Endothelial cell of umbilical vein (primary cell): ENCODE results near the gene CCDC34. TPM values are rescaled to one million over a fixed set of nuclear protein-coding genes. Genes with fewer than 3 reads are reported as not detected.

ENCODE experiments used
- BruUV-seq: library from RNA; stranded (reverse); fragments of 400-500 nt; replicated peaks from 2 replicates; lab custom pipeline; 2021; lab: Mats Ljungman, UMichigan
- CTCF ChIA-PET: fragments of 300-600, 350-600 bp; sonication (Branson Sonifier 250); formaldehyde crosslinking; loops from one replicate; lab custom pipeline; 2021; ENCODE audit warnings: antibody characterized with exemption, inconsistent platforms; lab: Charles Lee
- POLR2A ChIA-PET: fragments of 300-600, 350-600 bp; sonication (Branson Sonifier 250); formaldehyde crosslinking; loops from one replicate; lab custom pipeline; 2021; ENCODE audit warnings: antibody characterized with exemption, inconsistent platforms; lab: Charles Lee
- DNase-seq: peaks from one replicate; pipeline ENCODE4 v3.0.0-alpha.2; 2011; ENCODE audit warnings: low read depth, low spot score
- FAIRE-seq: peaks from 2 replicates; lab custom pipeline; 2011; peaks lifted over from hg19 to GRCh38; lab: Jason Lieb, UNC
- H2AFZ ChIP-seq: 2 replicates; pipeline ENCODE4 v1.6.0; 2012; ENCODE audit warnings: low read depth, low read length, control low read depth, inconsistent platforms
- H3K27ac ChIP-seq: 2 replicates; pipeline ENCODE4 v1.5.1; 2011; ENCODE audit warnings: low read depth, mild to moderate bottlenecking, control low read depth, low read length, moderate library complexity; ENCODE audit not compliant: insufficient read depth
- H3K27me3 ChIP-seq, 2 experiments: 2 replicates each; pipeline versions ENCODE4 v1.6.0 to v1.6.1; 2011; ENCODE audit warnings: low read length in 2 of 2, mixed read lengths in 1 of 2; ENCODE audit not compliant: control insufficient read depth in 2 of 2, insufficient read depth in 2 of 2
- H3K36me3 ChIP-seq, 2 experiments: 2 replicates in 1 of 2; 3 replicates in 1 of 2; pipeline ENCODE4 v1.5.1; 2011; ENCODE audit warnings: low read length in 2 of 2, mild to moderate bottlenecking in 1 of 2, moderate library complexity in 1 of 2; ENCODE audit not compliant: control insufficient read depth in 2 of 2, insufficient read depth in 2 of 2; ENCODE audit errors: extremely low read depth in 1 of 2
- H3K4me1 ChIP-seq: 3 replicates; pipeline ENCODE4 v1.5.1; 2011; ENCODE audit warnings: mild to moderate bottlenecking, low read length; ENCODE audit not compliant: control insufficient read depth, insufficient read depth; ENCODE audit errors: extremely low read depth
- H3K4me2 ChIP-seq: 2 replicates; pipeline ENCODE4 v1.6.1; 2011; ENCODE audit warnings: low read length, control low read depth, mixed read lengths; ENCODE audit not compliant: insufficient read depth
- H3K4me3 ChIP-seq, 3 experiments: fragments of 200-600 bp in 1 of 3; sonication (generic), shearing (Covaris generic) in 1 of 3; replicated peaks in 1 of 3; 2 replicates each; pipeline ENCODE4 v1.5.1; 2011 to 2016; ENCODE audit warnings: control low read depth in 3 of 3, low read length in 3 of 3, mild to moderate bottlenecking in 2 of 3, inconsistent platforms in 1 of 3, low read depth in 1 of 3, moderate library complexity in 1 of 3; ENCODE audit not compliant: insufficient read depth in 1 of 3
- H3K79me2 ChIP-seq: 2 replicates; pipeline ENCODE4 v1.6.0; 2012; ENCODE audit warnings: low read length, inconsistent platforms; ENCODE audit not compliant: control insufficient read depth, insufficient read depth
- H3K9ac ChIP-seq: replicated peaks from 2 replicates; pipeline ENCODE3; 2011; ENCODE audit warnings: low read length, control low read depth; ENCODE audit not compliant: insufficient read depth; ENCODE audit errors: extremely low read depth
- H3K9me1 ChIP-seq: replicated peaks from 3 replicates; pipeline ENCODE4 v1.6.0; 2011; ENCODE audit warnings: mild to moderate bottlenecking, low read length; ENCODE audit not compliant: control insufficient read depth, insufficient read depth; ENCODE audit errors: extremely low read depth
- H3K9me3 ChIP-seq: replicated peaks from 2 replicates; pipeline ENCODE4 v1.5.1; 2012; ENCODE audit warnings: low read length, inconsistent platforms; ENCODE audit not compliant: control insufficient read depth, insufficient read depth
- H4K20me1 ChIP-seq: replicated peaks from 2 replicates; pipeline ENCODE3; 2011; ENCODE audit warnings: mild to moderate bottlenecking, low read length; ENCODE audit not compliant: control insufficient read depth, insufficient read depth; ENCODE audit errors: extremely low read depth
- EZH2 ChIP-seq: IDR thresholded peaks from 2 replicates; pipeline ENCODE4 v1.6.1; 2012; ENCODE audit warnings: borderline replicate concordance, low read depth, mild to moderate bottlenecking, moderate library complexity, low read length, inconsistent platforms; ENCODE audit not compliant: severe bottlenecking
- FOS ChIP-seq: IDR thresholded peaks from 2 replicates; pipeline ENCODE4 v1.6.1; 2011; ENCODE audit warnings: mild to moderate bottlenecking, low read length, moderate library complexity, borderline replicate concordance; ENCODE audit not compliant: insufficient read depth
- GATA2 ChIP-seq: IDR thresholded peaks from 2 replicates; pipeline ENCODE4 v1.7.0; 2011; ENCODE audit warnings: low read depth, mild to moderate bottlenecking, moderate library complexity, mixed read lengths, low read length; ENCODE audit not compliant: insufficient read length, insufficient read depth
- JUN ChIP-seq: IDR thresholded peaks from 2 replicates; pipeline ENCODE4 v1.6.1; 2011; ENCODE audit warnings: borderline replicate concordance, low read depth; ENCODE audit not compliant: insufficient read length, insufficient read depth
- MYC ChIP-seq: IDR thresholded peaks from one replicate; pipeline ENCODE4 v1.6.1; 2011; ENCODE audit warnings: mild to moderate bottlenecking, low read depth, low read length
- POLR2A ChIP-seq: IDR thresholded peaks from 2 replicates; pipeline ENCODE4 v1.6.1; 2012; ENCODE audit warnings: low read depth, mild to moderate bottlenecking, control low read depth, low read length
- POLR2AphosphoS5 ChIP-seq: IDR thresholded peaks from 2 replicates; pipeline ENCODE4 v1.6.1; 2012; ENCODE audit warnings: low read depth, mild to moderate bottlenecking, control low read depth, low read length, moderate library complexity; ENCODE audit not compliant: insufficient read depth
- dilution Hi-C: fragments of 300-500 bp; cut with MboI; formaldehyde crosslinking; loops from one replicate; pipeline ENCODE4 v1.15.0; 2019; ENCODE audit warnings: low sequenced_read_pairs; ENCODE audit not compliant: extremely low pct_ligation_motif_present
- intact Hi-C: fragments of 100-400 bp; cut with micrococcal nuclease; formaldehyde crosslinking; loops from one replicate; pipeline ENCODE4 v1.10.0; 2022
- polyA plus RNA-seq, 4 experiments: library from polyadenylated mRNA; depleted of rRNA in 3 of 4; stranded (reverse) in 3 of 4; unstranded in 1 of 4; fragments of >200 nt; gene quantifications; 2 replicates each; pipeline versions ENCODE4 v1.2.1 to v1.2.3, GENCODE V29; 2011 to 2012; ENCODE audit warnings: missing spikeins in 1 of 4
- total RNA-seq: library from RNA; stranded (reverse); gene quantifications from 2 replicates; pipeline ENCODE4 v1.2.3, GENCODE V29; 2021
- TF ChIP-seq, protein P1 (sequence below): IDR thresholded peaks from 2 replicates; pipeline ENCODE4 v1.6.1; 2011; ENCODE audit not compliant: insufficient read depth, insufficient read length
- TF ChIP-seq, protein P2 (sequence below), 2 donors: IDR thresholded peaks; 1 replicate in 1 of 2; 2 replicates in 1 of 2; pipeline ENCODE4 v1.5.1; 2011; ENCODE audit warnings: low read length in 2 of 2, mild to moderate bottlenecking in 2 of 2, moderate library complexity in 2 of 2, control low read depth in 1 of 2, inconsistent platforms in 1 of 2, low read depth in 1 of 2; ENCODE audit not compliant: insufficient read depth in 1 of 2; ENCODE audit errors: extremely low read depth in 1 of 2

The CCDC34 gene
- total and polyA plus RNA-seq, 2 donors (not counting 3 experiments of a cell fraction or from before 2014, with no cell fraction given): 2.3 to 11.4 TPM

DNA sequence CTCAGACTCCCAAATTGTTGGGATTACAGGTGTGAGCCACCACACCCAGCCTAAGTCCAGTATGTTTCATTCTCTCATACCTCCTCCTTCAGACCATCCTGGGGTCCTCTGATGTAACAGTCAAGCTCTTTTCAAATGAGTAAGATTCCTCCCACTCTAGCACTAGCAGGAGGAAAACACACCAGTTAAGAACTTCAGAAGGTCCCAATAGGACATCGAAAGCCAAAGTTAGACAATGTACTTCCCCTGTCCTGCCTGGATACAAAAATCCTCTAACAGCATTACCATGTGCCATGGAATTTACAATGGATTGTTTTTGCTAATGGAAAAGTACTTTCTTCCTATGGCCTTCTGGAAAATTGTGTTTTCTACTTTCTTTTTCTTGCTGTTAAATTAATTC is 67.1 kb downstream of the CCDC34 start:
- Histone ChIP-seq H2AFZ (no peak overlapping the region), H4K20me1 (no peaks in the 10 kb centered on the region), H3K9me1 (peaks cover 1% of the 10 kb centered on the region), H3K4me2 (no peak overlapping the region), H3K9ac (no peak overlapping the region), H3K36me3 (no peaks in the 10 kb centered on the region), H3K27me3 (peaks cover 24 to 26% of the 10 kb centered on the region in 2 experiments), H3K79me2 (no peaks in the 10 kb centered on the region), H3K4me3 (no peak overlapping the region), H3K27ac (no peak overlapping the region), H3K9me3 (no peaks in the 10 kb centered on the region), H3K4me1 (no peaks in the 10 kb centered on the region)
- DNase-seq: no peak
- no peak for TF ChIP-seq GATA2
- no peak for TF ChIP-seq MYC
- no peak for TF ChIP-seq FOS
- TF ChIP-seq JUN: no peak
- no peak for TF ChIP-seq POLR2AphosphoS5
- TF ChIP-seq POLR2A: no peak
- TF ChIP-seq, protein P1, sequence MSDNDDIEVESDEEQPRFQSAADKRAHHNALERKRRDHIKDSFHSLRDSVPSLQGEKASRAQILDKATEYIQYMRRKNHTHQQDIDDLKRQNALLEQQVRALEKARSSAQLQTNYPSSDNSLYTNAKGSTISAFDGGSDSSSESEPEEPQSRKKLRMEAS: no peak
- no peak for TF ChIP-seq EZH2
- TF ChIP-seq, protein P2, sequence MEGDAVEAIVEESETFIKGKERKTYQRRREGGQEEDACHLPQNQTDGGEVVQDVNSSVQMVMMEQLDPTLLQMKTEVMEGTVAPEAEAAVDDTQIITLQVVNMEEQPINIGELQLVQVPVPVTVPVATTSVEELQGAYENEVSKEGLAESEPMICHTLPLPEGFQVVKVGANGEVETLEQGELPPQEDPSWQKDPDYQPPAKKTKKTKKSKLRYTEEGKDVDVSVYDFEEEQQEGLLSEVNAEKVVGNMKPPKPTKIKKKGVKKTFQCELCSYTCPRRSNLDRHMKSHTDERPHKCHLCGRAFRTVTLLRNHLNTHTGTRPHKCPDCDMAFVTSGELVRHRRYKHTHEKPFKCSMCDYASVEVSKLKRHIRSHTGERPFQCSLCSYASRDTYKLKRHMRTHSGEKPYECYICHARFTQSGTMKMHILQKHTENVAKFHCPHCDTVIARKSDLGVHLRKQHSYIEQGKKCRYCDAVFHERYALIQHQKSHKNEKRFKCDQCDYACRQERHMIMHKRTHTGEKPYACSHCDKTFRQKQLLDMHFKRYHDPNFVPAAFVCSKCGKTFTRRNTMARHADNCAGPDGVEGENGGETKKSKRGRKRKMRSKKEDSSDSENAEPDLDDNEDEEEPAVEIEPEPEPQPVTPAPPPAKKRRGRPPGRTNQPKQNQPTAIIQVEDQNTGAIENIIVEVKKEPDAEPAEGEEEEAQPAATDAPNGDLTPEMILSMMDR (IDR thresholded peaks at IDR 0.05; ENCODE audit: extremely low read depth in 1 of 2, insufficient read depth in 1 of 2, low read depth in 1 of 2, low read length in 2 of 2): no peak
- no TSS peak for BruUV-seq
- no peak for FAIRE-seq
- CTCF ChIA-PET: interaction anchor here (0.6 to 6.6 kb wide), 57 partner anchors 9 to 1011 kb away, joined by 3 to 253 read pairs (median 6); partner anchors contain the start of genes CCDC34 and LGR4
- dilution Hi-C loops (no loop called here), intact Hi-C loops (loop anchor here (1.0 to 5.0 kb wide), 3 partner anchors 94 to 191 kb away; no protein-coding TSS in a partner anchor)
- POLR2A ChIA-PET: interaction anchor here (0.8 to 1.0 kb wide), 3 partner anchors 13 to 112 kb away, joined by 3 to 4 read pairs (median 3); no protein-coding TSS in a partner anchor
